HFF-Myc (cell line): Measurements from ENCODE around the gene CC2D2A.

Source experiments
- DNase-seq: peaks from one replicate; pipeline ENCODE4 v3.0.0-alpha.2; 2011; ENCODE audit warnings: low read depth; ENCODE audit errors: extremely low read depth
- H3K4me3 ChIP-seq: replicated peaks from 2 replicates; pipeline ENCODE4 v1.5.1; 2011; ENCODE audit warnings: low read depth, mild to moderate bottlenecking, control low read depth, low read length
- CTCF ChIP-seq: IDR thresholded peaks from 2 replicates; pipeline ENCODE4 v1.5.1; 2012; ENCODE audit warnings: mild to moderate bottlenecking, low read depth, low read length, control low read depth; ENCODE audit errors: missing control alignments

Gene CC2D2A

GRCh38 chr4:15521442-15522039, 51.9 kb downstream of the CC2D2A start:
- no peak overlapping the region for H3K4me3 ChIP-seq
- no peak for DNase-seq
- no peak for TF ChIP-seq CTCF

- no peak for TF ChIP-seq CTCF
- H3K4me3 ChIP-seq = no peak overlapping the region
- DNase-seq = no peak
Observed at GRCh38 chr4:15525080-15525479, 55.4 kb downstream of the CC2D2A start.

- no peak overlapping the region for H3K4me3 ChIP-seq
- TF ChIP-seq CTCF = no peak
- no peak for DNase-seq
Observed at GRCh38 chr4:15526924-15527592, 57.4 kb downstream of the CC2D2A start.

GRCh38 chr4:15531792-15532191, 62.1 kb downstream of the CC2D2A start:
- TF ChIP-seq CTCF = no peak
- no peak overlapping the region for H3K4me3 ChIP-seq
- no peak for DNase-seq

GRCh38 chr4:15533817-15534216, 64.1 kb downstream of the CC2D2A start:
- no peak for DNase-seq
- no peak overlapping the region for H3K4me3 ChIP-seq
- TF ChIP-seq CTCF = no peak

GRCh38 chr4:15535599-15535998, 65.9 kb downstream of the CC2D2A start:
- H3K4me3 ChIP-seq = no peak overlapping the region
- no peak for DNase-seq
- no peak for TF ChIP-seq CTCF
